Adrenal gland (tissue), 5 donors: ENCODE data around the gene ARHGAP18.

Experiments used
- CTCF ChIP-seq, 6 experiments: fragments of 450-650 bp in 4 of 6; fragments of 200-600 bp in 2 of 6; sonication (generic) in 1 of 6; IDR thresholded peaks; 1 replicate in 5 of 6; 2 replicates in 1 of 6; pipeline versions ENCODE4 v1.5.1 to v1.8.0; 2016 to 2021; ENCODE audit warnings: antibody characterized with exemption in 6 of 6, mild to moderate bottlenecking in 2 of 6, moderate library complexity in 1 of 6
- POLR2A ChIP-seq, 2 donors: fragments of 450-650 bp; IDR thresholded peaks; one replicate each; pipeline ENCODE4 v1.6.1; 2017; ENCODE audit warnings: antibody characterized with exemption in 2 of 2, mild to moderate bottlenecking in 2 of 2, moderate library complexity in 1 of 2
- donor health status: DM: no; HTN: no; CAD: no.

GRCh38 chr6:129684903-129685661, 24.9 kb downstream of the ARHGAP18 start:
- TF ChIP-seq CTCF (IDR thresholded peaks at IDR 0.05) (no peak), POLR2A (IDR thresholded peaks at IDR 0.05) (no peak)
